ENCODE measurements around the gene A2M. TPM values are rescaled to one million over a fixed set of nuclear protein-coding genes. Genes with fewer than 3 reads are reported as not detected.

A2M gene
- polyA plus RNA-seq, 1 experiment: 1.2 TPM

DNA sequence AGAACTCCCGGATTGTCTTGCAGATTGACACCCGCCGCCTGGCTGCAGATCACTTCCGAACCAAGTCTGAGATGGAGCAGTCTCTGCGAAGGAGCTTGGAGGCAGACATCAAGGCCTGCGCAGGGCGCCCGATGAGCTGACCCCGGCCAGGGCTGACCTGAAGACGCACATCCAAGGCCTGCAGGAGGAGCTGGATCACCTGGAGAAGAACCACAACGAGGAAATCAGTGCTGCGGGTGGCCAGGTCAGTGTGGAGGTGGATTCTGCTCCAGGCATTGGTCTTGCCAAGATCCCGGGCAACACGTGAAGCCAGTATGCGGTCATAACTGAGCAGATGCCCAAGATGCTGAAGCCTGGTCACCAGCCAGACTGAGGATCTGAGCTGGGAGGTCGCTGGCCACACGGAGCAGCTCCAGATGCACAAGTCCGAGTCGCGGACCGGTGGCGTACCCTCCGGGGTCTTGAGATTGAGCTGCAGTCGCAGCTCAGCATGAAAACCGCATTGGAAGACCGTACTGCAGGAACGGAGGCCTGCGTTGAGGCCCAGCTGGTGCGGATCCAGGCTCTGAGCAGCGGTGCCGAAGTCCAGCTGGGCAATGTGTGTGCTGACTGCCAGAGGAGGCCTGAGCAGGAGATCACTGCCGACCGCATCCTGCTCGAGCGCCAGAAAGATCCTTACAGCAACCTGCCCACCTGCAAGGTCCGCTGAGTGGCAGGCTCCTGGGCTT lies 12.4 kb upstream of the A2M start:
- Histone ChIP-seq H3K4me3 (ENCODE audit: low read depth, low read length) (no peak overlapping the region), H3K9me3 (ENCODE audit: control insufficient read depth, insufficient read depth, low read length) (peaks cover 12% of the 10 kb centered on the region), H3K27me3 (ENCODE audit: control insufficient read depth, insufficient read depth, low read length) (no peaks in the 10 kb centered on the region), H3K27ac (ENCODE audit: low read depth, low read length) (no peak overlapping the region)
- DNase-seq (ENCODE audit: low read depth, low spot score): no peak
- no peak for TF ChIP-seq CTCF (IDR thresholded peaks at IDR 0.05; ENCODE audit: low read depth, low read length)
- ChIA-PET POLR2A (no interaction called here), CTCF (no interaction called here)

GRCh38 chr12:9127484-9127883 lies 11.8 kb upstream of the A2M start:
- TF ChIP-seq CTCF (IDR thresholded peaks at IDR 0.05; ENCODE audit: low read depth, low read length): no peak
- Histone ChIP-seq H3K27ac (ENCODE audit: low read depth, low read length) (no peak overlapping the region), H3K4me3 (ENCODE audit: low read depth, low read length) (no peak overlapping the region), H3K27me3 (ENCODE audit: control insufficient read depth, insufficient read depth, low read length) (no peaks in the 10 kb centered on the region), H3K9me3 (ENCODE audit: control insufficient read depth, insufficient read depth, low read length) (peaks cover 12% of the 10 kb centered on the region)
- ChIA-PET CTCF (no interaction called here), POLR2A (no interaction called here)
- no peak for DNase-seq (ENCODE audit: low read depth, low spot score)

- Histone ChIP-seq H3K27me3 (ENCODE audit: control insufficient read depth, insufficient read depth, low read length) (no peaks in the 10 kb centered on the region), H3K9me3 (ENCODE audit: control insufficient read depth, insufficient read depth, low read length) (peaks cover 12% of the 10 kb centered on the region), H3K4me3 (ENCODE audit: low read depth, low read length) (no peak overlapping the region), H3K27ac (ENCODE audit: low read depth, low read length) (no peak overlapping the region)
- ChIA-PET POLR2A (no interaction called here), CTCF (no interaction called here)
- DNase-seq (ENCODE audit: low read depth, low spot score): no peak
- no peak for TF ChIP-seq CTCF (IDR thresholded peaks at IDR 0.05; ENCODE audit: low read depth, low read length)
Measured at GRCh38 chr12:9124383-9125031, 8.8 kb upstream of the A2M start.

- H3K9me3 ChIP-seq (ENCODE audit: control insufficient read depth, insufficient read depth, low read length): peaks cover 12% of the 10 kb centered on the region
- ChIA-PET CTCF (no interaction called here), POLR2A (no interaction called here)
- no peaks in the 10 kb centered on the region for H3K27me3 ChIP-seq (ENCODE audit: control insufficient read depth, insufficient read depth, low read length)
- no peak overlapping the region for H3K4me3 ChIP-seq (ENCODE audit: low read depth, low read length)
- H3K27ac ChIP-seq (ENCODE audit: low read depth, low read length): no peak overlapping the region
- DNase-seq (ENCODE audit: low read depth, low spot score): no peak
- no peak for TF ChIP-seq CTCF (IDR thresholded peaks at IDR 0.05; ENCODE audit: low read depth, low read length)
Measured at GRCh38 chr12:9123781-9124382, 8.2 kb upstream of the A2M start.

DNA sequence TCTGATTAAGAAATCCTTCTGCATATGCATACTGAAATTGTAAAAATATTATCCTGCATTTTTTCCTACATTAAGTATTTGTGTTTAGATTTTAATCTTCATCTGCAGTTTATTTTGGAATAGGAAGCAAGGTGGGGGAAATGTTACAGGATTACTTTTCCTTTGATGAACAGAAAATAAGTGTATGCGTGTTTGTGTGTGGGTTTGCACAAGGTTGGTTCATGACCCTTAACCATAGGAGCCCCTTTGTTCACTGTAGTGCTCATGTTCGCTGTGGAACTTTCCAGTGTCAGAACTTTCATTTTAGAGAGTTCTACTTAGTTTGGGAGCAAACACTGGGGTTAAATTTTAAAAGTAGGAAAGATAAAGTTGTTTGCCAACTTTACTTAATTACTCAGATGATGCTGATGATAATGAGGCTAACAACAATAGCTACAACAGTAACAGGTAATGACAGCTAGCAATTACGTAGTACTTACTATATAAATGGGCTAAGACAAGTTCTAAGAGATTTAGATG lies 6.4 kb upstream of the A2M start:
- DNase-seq (ENCODE audit: low read depth, low spot score): no peak
- Histone ChIP-seq H3K4me3 (ENCODE audit: low read depth, low read length) (no peak overlapping the region), H3K27me3 (ENCODE audit: control insufficient read depth, insufficient read depth, low read length) (no peaks in the 10 kb centered on the region), H3K27ac (ENCODE audit: low read depth, low read length) (no peak overlapping the region), H3K9me3 (ENCODE audit: control insufficient read depth, insufficient read depth, low read length) (no peaks in the 10 kb centered on the region)
- ChIA-PET CTCF (no interaction called here), POLR2A (no interaction called here)
- TF ChIP-seq CTCF (IDR thresholded peaks at IDR 0.05; ENCODE audit: low read depth, low read length): no peak

Data from AG04450 (cell line).